Stimulated activated CD4-positive, alpha-beta T cell treated with anti-CD3 and anti-CD28 coated beads, TNF-alpha, amount 100 ng/mL, for 4 hours (primary cell): ENCODE results near the gene CUX1.
A peak's percentile ranks its signal among the peaks of the same experiment; 100 is the strongest.
"Not testable (repeated sequence)": the region's sequence is repeated elsewhere in the genome, so short reads cannot be mapped to it uniquely, and the experiment has no call there.

ENCODE experiments used
- DNase-seq, 3 experiments: peaks; one replicate each; pipeline ENCODE4 v3.0.0-alpha.2; 2020; ENCODE audit warnings: low read depth in 3 of 3

Gene CUX1

DNA sequence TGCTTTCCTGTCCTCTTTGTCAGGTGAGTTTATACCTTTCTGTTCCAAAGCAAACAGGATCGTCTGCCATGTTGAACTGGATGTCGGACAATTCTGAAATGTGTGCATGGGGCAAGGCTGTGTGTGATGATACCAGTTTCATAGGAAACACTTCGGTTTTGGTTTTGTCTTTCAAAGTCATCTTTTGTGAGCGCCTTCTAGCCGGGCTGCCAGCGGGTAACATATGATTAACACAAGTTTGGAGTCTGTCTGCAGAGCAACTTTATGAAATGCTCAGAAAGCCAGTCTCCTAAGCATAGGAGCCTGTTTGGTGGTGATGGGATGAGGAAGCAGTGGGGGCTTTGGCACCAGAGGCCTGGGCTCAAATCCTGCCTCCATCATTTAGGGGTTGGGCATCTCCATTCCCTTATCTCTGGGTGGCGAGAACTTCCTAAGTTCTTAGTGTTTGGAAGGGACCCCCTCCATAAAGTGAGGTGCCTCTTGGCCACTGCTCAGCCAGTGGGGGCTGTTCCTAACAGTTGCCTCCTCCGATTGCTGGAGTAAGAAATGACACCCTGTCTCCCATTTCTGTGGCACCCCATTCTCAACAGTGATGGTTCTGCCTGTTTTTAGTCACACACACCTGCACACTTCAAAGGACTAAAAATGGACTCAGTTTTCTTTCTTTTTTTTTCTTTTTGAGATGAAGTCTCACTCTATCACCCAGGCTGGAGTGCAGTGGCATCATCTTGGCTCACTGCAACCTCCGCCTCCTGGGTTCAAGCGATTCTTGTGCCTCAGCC is 36.8 kb downstream of the CUX1 start:
- no peak for DNase-seq

DNA sequence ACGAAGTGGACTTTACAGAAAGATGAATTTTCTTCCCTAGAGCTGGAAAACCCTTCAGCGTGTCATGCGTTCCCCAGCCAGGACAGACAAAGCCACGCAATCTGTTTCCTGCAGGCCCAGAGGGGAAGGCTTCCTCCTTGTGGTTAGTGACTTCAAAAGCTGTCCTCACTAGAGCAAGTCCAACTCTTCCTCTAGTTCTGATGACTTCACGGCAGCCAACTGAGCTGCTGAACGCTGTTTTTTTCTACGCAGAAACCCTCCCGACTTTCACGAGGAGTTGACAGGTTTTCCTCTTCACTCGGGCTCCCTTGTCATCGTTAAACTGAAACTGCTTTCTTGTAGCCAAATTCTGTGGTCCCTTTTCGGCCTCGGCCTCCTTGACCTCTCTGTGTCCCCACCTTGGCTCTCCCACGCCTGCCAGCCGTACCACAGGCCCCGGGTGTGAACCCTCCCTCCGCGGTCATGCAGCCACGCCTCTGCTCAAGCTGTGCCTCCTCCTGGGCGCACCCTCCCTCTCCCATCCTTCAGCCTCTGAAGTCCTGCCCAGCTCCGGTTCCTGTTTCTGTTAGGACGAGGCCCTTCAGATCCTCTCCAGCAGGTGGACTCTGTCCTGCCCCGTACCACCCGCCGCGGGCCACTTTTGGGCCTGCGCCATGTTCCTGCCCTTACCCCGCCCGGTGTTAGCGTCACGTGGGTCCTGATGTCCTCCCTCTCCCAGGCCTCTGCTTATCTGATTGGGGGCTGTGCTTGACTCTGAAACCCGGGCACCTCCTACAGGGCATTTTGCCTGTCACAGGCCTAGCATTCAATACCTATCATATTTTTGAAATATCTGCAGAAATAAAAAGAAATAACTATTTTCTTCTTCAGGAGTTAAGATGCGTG is 39.3 kb downstream of the CUX1 start:
- peak; percentile 37 to 50 (median 46) for DNase-seq

DNA sequence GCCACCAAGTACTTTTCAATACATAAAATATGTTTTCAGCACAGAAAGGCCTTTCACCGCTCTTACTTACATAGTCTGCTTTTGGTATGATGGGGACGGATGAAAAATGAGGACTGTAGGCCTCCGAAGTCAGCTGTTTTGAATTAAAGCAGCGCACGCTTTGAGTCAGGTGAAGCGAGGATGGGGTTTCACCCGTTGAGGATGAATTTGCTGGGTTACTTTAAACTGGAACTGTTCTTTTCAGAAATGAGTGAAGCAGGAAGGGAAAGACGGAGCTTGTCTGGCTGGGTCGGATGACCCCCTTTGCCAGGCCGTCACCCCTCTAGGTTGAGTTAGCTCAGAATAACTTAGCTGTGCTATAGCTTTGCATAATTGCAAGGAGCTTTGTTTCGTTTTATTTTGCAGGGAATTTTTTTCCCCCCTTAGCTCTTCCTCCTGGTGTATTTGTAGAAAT is 40.0 kb downstream of the CUX1 start:
- no peak for DNase-seq

DNA sequence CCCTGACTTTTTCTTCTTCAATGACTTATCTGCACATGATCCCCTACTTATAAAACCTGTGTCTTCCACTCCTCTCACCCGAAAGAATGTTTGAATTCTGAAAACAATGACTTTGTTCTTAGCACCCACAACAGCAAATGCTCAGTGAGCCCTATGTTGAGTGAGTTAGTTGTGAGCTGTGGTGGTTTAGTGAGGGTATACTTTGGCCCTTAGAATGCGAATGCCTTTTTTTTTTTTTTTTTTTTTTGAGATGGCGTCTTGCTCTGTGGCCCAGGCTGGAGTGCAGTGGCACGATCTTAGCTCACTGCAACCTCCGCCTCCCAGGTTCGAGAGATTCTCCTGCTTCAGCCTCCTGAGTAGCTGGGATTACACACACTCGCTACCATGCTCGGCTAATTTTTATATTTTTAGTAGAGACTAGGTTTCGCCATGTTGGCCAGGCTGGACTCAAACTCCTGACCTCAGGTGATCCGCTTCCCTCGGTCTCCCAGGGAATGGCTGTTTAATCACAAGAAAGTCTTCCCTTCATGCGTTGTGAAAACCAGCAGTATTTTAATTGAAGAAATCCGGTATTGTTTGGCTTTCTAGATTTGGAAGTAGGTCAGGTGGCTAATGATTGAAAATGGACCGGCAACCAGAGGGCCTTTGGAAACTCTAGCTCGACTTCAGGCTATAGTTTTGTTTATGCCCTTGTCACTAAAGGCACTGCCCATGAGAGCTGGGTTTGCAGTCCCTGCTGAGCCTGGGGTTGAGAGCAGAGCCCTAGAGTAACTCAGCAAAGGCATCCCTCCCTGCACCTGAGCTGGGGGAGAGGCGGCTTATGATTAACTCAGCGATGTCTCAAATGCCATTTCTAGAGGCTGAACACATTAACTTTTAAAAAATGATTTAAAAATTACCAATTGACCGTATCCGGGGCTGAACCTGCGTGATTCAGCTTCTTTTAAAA is 41.3 kb downstream of the CUX1 start:
- DNase-seq: no peak

DNA sequence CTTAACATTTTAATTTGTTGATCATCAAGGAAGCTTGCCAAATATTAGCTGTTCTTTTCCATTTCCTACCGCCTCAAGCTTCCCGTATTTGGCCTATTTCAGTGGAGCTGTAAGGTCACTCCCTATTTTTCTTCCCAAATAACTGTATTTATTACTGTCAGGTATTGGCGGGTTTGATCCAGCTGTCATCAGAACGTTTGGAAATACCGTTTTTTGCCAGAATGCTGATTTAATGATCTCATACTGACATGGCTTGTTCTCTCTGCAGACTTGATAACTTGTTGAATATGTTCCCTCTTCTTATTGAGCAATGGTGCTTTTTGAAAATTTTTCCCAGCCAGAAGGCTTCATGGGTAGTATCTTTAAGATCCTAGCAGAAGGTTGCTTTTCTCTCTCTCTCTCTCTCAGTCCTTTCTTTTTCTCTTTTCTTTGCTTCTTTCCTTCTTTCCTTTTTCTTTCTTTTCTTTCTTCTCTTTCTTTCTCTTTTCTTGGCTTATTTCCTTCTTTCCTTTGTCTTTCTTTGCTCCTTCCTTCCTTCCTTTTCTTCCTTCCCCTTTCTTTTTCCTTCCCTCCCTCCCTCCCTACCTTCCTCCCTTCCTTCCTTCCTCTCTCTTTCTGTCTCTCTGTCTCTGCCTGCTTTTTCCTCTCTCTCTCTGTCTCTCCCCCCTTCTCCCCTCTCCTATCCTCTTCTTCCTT is 42.1 kb downstream of the CUX1 start:
- DNase-seq: no peak

DNA sequence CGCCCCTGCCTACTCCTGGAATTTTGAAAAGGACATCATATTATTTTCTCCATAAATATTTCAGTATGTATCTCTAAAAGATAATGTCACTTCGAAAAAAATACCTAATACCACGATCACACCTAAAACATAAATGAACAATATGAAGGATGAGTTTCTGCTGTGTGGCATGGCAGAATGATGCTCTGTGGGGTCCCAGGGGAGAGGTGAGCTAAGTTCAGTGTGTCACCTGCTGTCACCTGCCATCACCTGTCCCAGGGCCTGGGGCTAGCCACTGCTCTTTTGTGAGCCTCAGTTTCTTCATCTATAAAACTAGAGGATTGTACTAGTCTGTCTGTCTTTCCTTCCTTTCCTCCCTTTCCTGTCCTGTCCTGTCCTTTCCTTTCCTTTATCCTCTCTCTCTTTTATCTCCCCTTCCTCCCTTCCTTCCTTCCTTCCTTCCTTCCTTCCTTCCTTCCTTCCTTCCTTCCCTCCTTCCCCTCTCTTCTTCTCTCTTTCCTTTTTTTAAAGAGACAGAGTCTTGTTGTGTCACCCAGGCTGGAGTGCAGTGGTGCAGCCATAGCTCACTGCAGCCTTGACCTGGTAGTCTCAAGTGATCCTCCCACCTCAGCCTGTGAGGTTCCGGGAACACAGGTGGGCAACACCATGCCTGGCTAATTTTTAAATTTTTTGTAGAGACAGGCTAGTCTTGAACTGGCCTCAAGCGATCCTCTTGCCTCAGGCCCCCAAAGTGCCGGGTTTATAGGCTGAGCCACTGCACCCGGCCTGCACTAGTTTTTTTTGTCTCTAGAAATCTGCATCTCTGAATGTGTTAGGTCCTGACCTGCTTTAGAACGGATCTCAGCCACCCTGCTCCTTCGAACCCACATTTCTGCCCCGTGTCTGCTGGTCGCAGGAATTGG is 43.1 kb downstream of the CUX1 start:
- DNase-seq: no peak

DNA sequence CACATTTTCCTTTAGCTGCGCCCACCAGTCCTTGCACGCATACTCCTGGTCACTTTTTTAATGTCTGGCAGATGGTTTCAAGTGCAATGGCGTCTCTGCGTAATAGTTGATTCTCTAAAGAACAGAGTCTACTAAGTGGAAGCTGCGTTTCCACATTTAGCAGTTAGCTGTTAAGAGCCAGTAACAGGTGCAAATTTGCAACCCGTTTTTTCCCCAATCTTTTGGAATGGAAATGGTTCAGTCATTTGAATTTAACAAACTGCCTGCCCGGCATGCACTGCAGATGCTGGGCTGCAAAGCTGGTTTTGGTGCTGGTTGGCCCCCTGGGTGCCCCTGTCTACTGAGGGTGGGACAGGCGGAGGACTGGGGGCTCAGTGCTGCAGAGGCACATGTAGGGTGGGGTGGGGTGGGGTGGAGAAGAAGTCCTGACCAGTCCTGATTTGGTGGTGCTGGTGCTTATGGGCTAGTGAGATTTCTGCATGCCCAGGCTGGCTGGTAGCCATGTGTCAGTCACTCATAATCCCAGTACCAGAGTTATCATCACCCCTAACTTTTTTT is 43.9 kb downstream of the CUX1 start:
- DNase-seq: no peak

DNA sequence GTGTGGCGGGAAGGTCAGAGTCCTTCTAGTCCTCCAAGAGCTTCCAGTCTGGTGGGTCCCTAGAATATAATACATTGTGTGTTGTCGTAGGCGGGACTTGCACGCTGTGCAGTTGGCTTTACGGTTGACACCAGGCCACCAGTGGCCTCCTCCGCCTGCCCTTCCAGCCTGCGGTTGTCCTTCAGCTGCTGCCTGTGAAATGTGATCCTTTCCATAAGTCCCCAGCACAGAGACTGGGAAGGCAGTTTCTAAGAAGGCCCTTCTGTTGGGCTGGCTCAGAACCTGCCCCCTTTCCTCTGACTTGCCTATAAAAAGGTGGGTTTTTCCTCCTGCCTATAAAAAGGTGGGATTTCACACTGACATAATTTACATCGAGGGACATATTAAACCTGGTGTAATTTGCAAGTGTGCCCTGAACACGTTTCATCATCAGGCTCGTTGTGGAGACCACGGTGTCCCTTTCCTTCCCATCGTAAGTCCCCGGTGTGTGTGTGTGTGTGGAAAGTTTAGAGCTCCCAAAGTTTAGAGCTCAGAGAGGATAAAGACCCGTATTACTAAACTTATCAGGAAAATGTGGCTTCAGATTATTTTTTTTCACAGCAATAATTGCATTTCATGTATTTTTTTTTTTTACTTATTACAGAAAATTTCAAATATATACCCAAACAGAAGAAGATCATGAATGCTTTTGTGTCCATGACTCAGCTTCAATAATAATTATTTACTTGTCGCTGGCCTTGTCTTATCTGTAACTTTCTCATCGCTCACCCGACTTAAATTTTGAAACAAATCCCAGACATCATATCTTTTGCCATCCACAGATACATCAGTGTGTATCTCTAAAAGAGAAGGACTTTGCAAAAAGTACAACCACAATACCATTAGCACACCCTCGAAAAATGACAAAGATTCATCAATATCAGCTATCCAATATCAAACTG is 45.1 kb downstream of the CUX1 start:
- DNase-seq: no peak

DNA sequence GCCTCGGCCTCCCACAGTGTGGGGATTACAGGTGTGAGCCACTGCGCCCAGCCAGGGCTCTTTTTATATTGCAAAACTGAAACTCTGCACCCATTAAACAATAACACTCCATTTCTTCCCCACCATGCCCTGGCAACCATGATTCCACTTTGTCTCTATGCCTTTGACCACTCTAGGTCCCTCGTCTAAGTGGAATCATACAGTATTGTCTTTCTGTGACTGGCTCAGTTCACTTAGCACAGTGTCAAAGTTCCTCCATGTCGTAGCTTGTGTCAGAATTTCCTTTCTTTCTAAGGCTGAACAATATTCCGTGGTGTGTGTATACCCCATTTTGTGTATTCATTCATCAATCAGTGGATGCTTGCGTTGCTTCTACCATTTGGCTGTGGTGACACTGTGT is 46.2 kb downstream of the CUX1 start:
- no peak for DNase-seq

DNA sequence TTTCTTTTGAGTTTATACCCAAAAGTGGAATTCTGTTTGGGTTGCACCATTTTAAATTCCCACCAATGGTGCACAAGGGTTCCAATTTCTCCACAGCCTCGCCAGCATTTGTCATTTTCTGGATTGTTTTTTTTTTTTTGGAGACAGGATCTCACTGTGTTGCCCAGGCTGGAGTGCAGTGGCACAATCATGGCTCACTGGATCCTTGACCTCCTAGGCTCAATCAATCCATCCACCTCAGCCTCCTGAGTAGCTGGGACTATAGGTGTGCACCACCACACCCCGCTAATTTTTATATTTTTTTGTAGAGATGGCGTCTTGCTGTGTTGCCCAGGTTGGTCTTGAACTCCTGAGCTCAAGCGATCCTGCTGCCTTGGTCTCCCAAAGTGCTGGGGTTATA is 46.6 kb downstream of the CUX1 start:
- DNase-seq: no peak

DNA sequence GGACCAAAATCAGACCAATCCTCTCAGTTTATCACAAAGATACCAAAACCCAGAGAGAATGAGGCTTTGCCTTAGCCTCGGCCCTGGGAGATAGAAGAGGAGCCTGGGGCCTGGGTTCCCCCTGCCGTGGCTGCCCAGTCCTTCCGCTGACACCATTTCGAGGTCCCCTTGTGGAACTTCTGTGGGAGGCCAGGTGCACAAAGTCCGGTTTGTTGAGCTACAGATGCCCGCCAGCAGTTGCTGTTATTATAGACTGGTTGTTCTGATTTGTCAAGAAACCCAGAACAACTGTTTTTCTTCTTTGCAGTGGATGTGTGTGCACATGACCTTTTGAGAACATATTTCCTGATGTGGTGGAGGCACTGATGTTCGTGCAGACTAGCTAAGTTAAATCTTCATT is 47.6 kb downstream of the CUX1 start:
- no peak for DNase-seq

DNA sequence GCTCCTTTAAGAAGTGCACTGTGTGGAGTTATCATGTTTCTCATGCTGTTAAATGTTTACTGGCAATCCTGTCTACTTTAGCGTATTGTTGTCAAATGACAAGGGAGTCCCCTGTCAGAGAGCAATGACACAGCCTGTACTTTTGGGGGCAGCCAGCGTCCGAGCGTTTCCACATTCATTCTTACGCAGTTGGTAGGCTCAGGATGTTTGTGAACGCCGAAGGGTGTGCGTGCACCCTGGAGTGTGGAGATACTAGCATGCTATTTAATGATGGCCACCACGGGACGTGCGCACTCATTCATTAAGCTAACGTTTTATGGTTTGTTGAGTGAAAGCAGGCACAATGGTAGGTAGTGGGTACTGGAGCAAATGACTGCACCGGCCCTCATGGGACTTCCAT is 48.0 kb downstream of the CUX1 start:
- no peak for DNase-seq

DNA sequence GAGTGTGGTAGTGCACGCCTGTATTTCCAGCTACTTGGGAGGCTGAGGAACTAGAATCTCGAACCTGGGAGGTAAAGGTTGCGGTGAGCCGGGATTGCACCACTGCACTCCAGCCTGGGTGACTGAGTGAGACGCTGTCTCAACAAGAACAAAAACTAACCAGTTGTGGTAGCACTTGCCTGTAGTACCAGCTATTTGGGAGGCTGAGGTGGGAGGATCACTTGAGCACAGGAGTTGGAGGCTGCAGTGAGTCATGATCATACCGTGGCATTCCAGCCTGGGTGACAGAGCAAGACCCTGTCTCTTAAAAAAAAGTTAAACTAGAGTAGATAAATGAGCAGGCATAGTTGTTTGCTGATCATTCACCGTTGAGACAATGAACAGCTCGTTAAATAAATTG is 48.9 kb downstream of the CUX1 start:
- DNase-seq: no peak

DNA sequence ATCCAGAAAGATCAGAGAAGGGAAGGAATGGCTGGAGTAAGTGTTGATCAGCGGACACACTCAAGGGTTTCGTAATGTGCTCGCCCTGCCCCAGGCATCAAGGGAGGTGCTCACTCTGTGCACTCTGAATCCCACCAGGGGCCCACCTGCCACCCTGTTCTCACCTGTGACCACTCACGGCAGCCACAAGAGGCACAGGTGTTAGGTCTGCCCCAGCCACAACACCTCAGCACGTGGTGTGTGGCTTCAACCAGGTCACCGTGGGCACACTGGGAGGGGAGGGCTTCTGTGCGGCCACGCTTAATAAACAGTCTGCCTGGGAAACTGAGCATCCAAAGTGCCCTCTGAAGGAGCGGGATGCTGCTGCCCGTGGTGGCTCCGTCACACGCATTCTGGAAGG is 49.8 kb downstream of the CUX1 start:
- no peak for DNase-seq

DNA sequence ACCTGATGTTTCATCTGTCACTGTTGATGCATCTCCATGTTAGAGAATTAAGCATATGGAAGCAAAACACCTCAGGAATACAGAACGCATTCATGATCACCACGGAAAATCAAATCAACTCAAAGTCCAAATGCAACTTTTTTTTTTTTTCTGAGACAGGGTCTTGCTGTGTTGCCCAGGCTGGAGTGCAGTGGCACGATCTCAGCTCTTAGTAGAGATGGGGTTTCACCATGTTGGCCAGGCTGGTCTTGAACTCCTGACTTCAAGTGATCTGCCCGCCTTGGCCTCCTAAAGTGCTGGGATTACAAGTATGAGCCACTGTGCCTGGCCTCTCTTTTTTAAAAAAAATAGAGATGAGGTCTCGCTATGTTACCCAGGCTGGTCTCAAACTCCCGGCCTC is 50.3 kb downstream of the CUX1 start:
- not testable (repeated sequence) for DNase-seq

DNA sequence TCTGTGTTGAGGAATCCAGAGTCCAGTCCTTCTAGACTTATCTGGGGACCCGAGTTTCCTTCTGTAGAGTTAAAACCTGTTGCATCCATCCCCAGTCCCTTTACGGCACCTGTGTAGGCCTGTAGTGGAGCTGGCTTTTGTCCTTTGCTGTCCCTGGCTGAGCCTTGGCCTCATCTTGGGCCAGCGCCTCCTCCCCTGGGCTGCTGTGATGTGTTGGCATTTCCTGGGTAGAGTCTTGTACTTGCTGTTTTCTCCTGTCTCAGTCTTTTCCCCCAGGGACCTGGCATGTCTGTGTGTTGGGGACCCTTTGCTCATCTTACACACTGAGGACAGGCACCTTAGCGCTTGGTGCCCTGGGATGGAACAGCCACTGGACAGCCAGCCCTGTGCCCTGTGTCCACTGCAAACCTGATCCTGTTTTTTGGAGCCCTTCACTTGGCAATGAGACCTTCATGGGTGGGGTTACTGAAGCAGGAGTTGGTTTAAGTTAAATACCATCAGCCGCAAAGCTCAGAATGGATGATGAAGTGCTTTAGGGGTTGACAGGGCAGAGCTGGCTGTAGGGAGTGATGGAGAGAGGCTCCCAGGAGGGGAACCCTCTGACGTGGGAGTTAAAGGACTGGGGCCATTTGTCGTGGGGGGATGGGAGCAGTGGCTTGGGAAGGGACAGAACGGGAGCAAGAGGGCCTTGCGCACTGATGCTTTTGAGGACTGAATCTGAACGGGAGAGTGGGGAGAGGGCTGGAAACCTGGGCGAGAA is 50.9 kb downstream of the CUX1 start:
- no peak for DNase-seq

DNA sequence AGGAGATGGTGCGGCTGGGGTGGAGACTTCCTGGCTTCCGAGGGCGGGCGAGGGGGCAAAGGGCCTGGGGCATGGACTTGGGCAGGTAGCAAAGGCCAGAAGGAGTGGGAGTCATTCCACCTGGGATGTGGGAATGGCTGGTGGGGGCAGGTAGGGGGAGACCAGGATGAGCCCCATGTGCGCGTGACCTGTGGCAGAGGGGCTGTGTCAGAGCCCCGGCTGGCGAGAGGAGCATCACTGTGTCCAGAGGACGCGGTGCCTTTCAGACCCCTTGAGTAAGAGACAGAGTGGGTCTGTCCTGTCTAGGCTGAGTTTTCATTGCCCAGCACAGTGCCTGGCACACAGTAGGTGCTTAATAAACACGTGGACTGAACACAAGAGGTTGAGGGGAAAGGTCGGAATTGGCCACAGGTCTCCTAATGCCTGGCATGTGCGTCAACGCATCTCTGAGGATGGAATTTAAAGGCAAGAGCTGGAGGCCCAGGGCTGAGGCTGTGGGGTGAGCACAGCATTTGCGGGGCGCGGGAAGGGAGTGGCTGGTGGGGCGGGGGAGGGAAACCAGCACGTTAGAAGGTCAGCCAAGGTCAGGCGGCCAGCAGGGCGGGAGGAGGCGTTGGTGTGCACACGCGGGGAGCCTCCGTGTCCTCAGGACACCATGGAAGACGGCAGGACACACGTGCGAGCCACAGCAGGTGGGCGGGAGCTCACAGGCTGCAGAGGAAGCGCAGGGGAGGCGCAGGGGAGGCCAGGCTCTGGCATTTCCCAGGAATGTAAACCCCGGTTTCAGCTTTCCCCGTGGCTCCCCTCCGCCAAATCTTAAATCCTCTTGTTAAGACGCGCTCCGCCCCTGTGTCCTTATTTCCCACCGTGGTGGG is 51.8 kb downstream of the CUX1 start:
- DNase-seq: no peak
